Stimulated activated CD4-positive, alpha-beta T cell treated with anti-CD3 and anti-CD28 coated beads, Interleukin-2, amount 100 ng/mL, for 4 hours (primary cell): ENCODE results near the gene TMEM184B.

Experiments
- DNase-seq: peaks from one replicate; pipeline ENCODE4 v3.0.0-alpha.2; 2020; ENCODE audit warnings: low read depth

Gene TMEM184B

GRCh38 chr22:38308791-38309498 is 36.1 kb upstream of the TMEM184B start:
- DNase-seq, result no peak

- no peak for DNase-seq
These were observed 33.0 kb upstream of the TMEM184B start for GRCh38 chr22:38305471-38306448.

GRCh38 chr22:38304526-38304925 is 31.7 kb upstream of the TMEM184B start:
- no peak for DNase-seq

GRCh38 chr22:38303974-38304373 is 31.2 kb upstream of the TMEM184B start:
- DNase-seq, result no peak

- no peak for DNase-seq
These were observed 30.1 kb upstream of the TMEM184B start for GRCh38 chr22:38302906-38303305.

GRCh38 chr22:38300946-38301345 is 28.1 kb upstream of the TMEM184B start:
- no peak for DNase-seq

GRCh38 chr22:38300197-38300945 is 27.6 kb upstream of the TMEM184B start:
- no peak for DNase-seq

GRCh38 chr22:38299770-38300102 is 26.9 kb upstream of the TMEM184B start:
- no peak for DNase-seq

- DNase-seq, result no peak
These were observed 25.6 kb upstream of the TMEM184B start for GRCh38 chr22:38298312-38299005.

- DNase-seq, result no peak
These were observed 23.6 kb upstream of the TMEM184B start for GRCh38 chr22:38296372-38296771.

GRCh38 chr22:38295863-38296262 is 23.1 kb upstream of the TMEM184B start:
- no peak for DNase-seq

- no peak for DNase-seq
These were observed 22.5 kb upstream of the TMEM184B start for GRCh38 chr22:38295339-38295738.

- no peak for DNase-seq
These were observed 21.4 kb upstream of the TMEM184B start for GRCh38 chr22:38294193-38294592.

- DNase-seq, result no peak
These were observed 19.9 kb upstream of the TMEM184B start for GRCh38 chr22:38292694-38293093.

GRCh38 chr22:38291201-38291777 is 18.5 kb upstream of the TMEM184B start:
- no peak for DNase-seq

GRCh38 chr22:38290347-38290746 is 17.5 kb upstream of the TMEM184B start:
- DNase-seq, result no peak

- DNase-seq, result no peak
These were observed 16.8 kb upstream of the TMEM184B start for GRCh38 chr22:38289583-38290082.

- DNase-seq, result no peak
These were observed 14.3 kb upstream of the TMEM184B start for GRCh38 chr22:38286915-38287669.

GRCh38 chr22:38285018-38285417 is 12.2 kb upstream of the TMEM184B start:
- no peak for DNase-seq

- no peak for DNase-seq
These were observed 11.2 kb upstream of the TMEM184B start for GRCh38 chr22:38284042-38284402.

- DNase-seq, result no peak
These were observed 9.6 kb upstream of the TMEM184B start for GRCh38 chr22:38282397-38282796.
